CD4-positive, alpha-beta T cell (primary cell): ENCODE data around the gene SIDT2. TPM values are rescaled to one million over a fixed set of nuclear protein-coding genes. Genes with fewer than 3 reads are reported as not detected.
A peak's percentile ranks its signal among the peaks of the same experiment; 100 is the strongest.

Experiments
- ATAC-seq: fragments of 200-7000 bp; cut with Tn5 transposase; one replicate; pipeline ENCODE4 v1.10.0; 2022; ENCODE audit warnings: mild to moderate bottlenecking; ENCODE audit not compliant: poor library complexity
- CTCF ChIA-PET: fragments of 350-600 bp; sonication (Branson Sonifier 250); formaldehyde crosslinking; loops from one replicate; lab custom pipeline; 2021; ENCODE audit warnings: antibody characterized with exemption, inconsistent platforms; lab: Charles Lee
- POLR2A ChIA-PET: fragments of 350-600 bp; sonication (Branson Sonifier 250); formaldehyde crosslinking; loops from one replicate; lab custom pipeline; 2021; ENCODE audit warnings: antibody characterized with exemption, inconsistent platforms; lab: Charles Lee
- DNase-seq, 14 experiments: peaks; one replicate each; pipeline ENCODE4 v3.0.0-alpha.2; 2013 to 2020; ENCODE audit warnings: mixed read lengths in 2 of 14
- H3K27ac ChIP-seq, 2 donors: one replicate each; pipeline versions ENCODE4 v1.5.1 to v1.7.0; 2013; ENCODE audit warnings: low read length in 2 of 2, low read depth in 1 of 2, mild to moderate bottlenecking in 1 of 2
- H3K27me3 ChIP-seq, 2 experiments: 1 replicate in 1 of 2; 2 replicates in 1 of 2; pipeline versions ENCODE4 v1.6.1 to v1.7.0; 2013; ENCODE audit warnings: low read length in 2 of 2, control low read depth in 1 of 2, mild to moderate bottlenecking in 1 of 2, moderate library complexity in 1 of 2; ENCODE audit not compliant: insufficient read depth in 2 of 2, control insufficient read depth in 1 of 2
- H3K36me3 ChIP-seq: one replicate; pipeline ENCODE4 v1.6.1; 2013; ENCODE audit warnings: low read length, control low read depth; ENCODE audit not compliant: insufficient read depth
- H3K4me1 ChIP-seq: one replicate; pipeline ENCODE4 v1.6.1; 2013; ENCODE audit warnings: low read length, control low read depth; ENCODE audit not compliant: insufficient read depth
- H3K4me3 ChIP-seq: one replicate; pipeline ENCODE4 v1.5.1; 2013; ENCODE audit warnings: mild to moderate bottlenecking, low read length, moderate library complexity
- H3K9me3 ChIP-seq, 2 experiments: 1 replicate in 1 of 2; 2 replicates in 1 of 2; pipeline versions ENCODE4 v1.6.1 to v1.7.0; 2013; ENCODE audit warnings: low read length in 2 of 2, mild to moderate bottlenecking in 2 of 2, control low read depth in 1 of 2, moderate library complexity in 1 of 2; ENCODE audit not compliant: control insufficient read depth in 1 of 2, insufficient read depth in 1 of 2
- H3K27ac Mint-ChIP-seq: one replicate; pipeline ENCODE4 v1.8.0; 2020; ENCODE audit warnings: mixed read lengths
- H3K27me3 Mint-ChIP-seq: one replicate; pipeline ENCODE4 v1.8.0; 2021; ENCODE audit warnings: mixed read lengths
- H3K36me3 Mint-ChIP-seq: one replicate; pipeline ENCODE4 v1.8.0; 2021; ENCODE audit warnings: low read depth, mixed read lengths
- H3K4me1 Mint-ChIP-seq: one replicate; pipeline ENCODE4 v1.8.0; 2021; ENCODE audit warnings: low read depth, mixed read lengths
- H3K4me3 Mint-ChIP-seq: one replicate; pipeline ENCODE4 v1.8.0; 2020; ENCODE audit warnings: mild to moderate bottlenecking, mixed read lengths
- H3K9me3 Mint-ChIP-seq: one replicate; pipeline ENCODE4 v1.8.0; 2020; ENCODE audit warnings: mixed read lengths
- intact Hi-C, 2 experiments: fragments of 100-400 bp; cut with DNase I in 1 of 2; cut with micrococcal nuclease in 1 of 2; formaldehyde crosslinking; loops; one replicate each; pipeline versions ENCODE4 v1.15.1 to v1.9.0; 2023 to 2025; cut with DNase I, micrococcal nuclease
- total RNA-seq, 174 experiments: library from RNA in 2 of 174; stranded (reverse) in 2 of 174; gene quantifications; one replicate each; pipeline ENCODE4 v1.2.3 and lab custom pipeline; 2021 to 2026
- TF ChIP-seq, protein P1 (sequence below): fragments of 200-600 bp; IDR thresholded peaks from one replicate; pipeline ENCODE4 v1.8.0; 2022; ENCODE audit warnings: antibody characterized with exemption, mild to moderate bottlenecking

The SIDT2 gene
- total RNA-seq, 2 experiments from 2014 or later = 197 to 200 TPM

GRCh38 chr11:117231842-117232091, 53.2 kb downstream of the SIDT2 start, which contains the start of gene PCSK7:
PCSK7 (minus strand) TSS chr11:117232073; CDS start chr11:117229844, 2,229 bp downstream.
- H3K9me3 ChIP-seq = no peaks in the 10 kb centered on the region
- Mint-ChIP-seq H3K27me3 (no peaks in the 10 kb centered on the region), H3K27ac (peak within 1 kb of the TSS; percentile 93), H3K9me3 (no peaks in the 10 kb centered on the region), H3K36me3 (peaks cover 76% of the 10 kb centered on the region), H3K4me1 (peaks cover 62% of the 10 kb centered on the region), H3K4me3 (peak within 1 kb of the TSS; percentile 100)
- no peaks in the 10 kb centered on the region for H3K27me3 ChIP-seq
- ChIA-PET POLR2A (interaction anchor here (0.7 to 4.2 kb wide), 13 partner anchors 11 to 444 kb away, joined by 3 to 46 read pairs (median 6); partner anchors contain the start of genes CEP164, PAFAH1B2, SIDT2 and ZPR1), CTCF (interaction anchor here (1.1 to 1.2 kb wide), 3 partner anchors 49 to 460 kb away, joined by 3 to 7 read pairs (median 3); partner anchors contain the start of gene SIDT2)
- H3K4me3 ChIP-seq = peak within 1 kb of the TSS; percentile 100
- H3K4me1 ChIP-seq = peaks cover 45% of the 10 kb centered on the region
- H3K27ac ChIP-seq = peak within 1 kb of the TSS; percentile 91 to 97
- intact Hi-C loops = loop anchor here (2.0 to 10.0 kb wide), 7 partner anchors 53 to 1343 kb away; partner anchors contain the start of genes CEP164 (in 2 of the 2), ZPR1 (in 2 of the 2), ARCN1 (in 1 of the 2) and BUD13 (in 1 of the 2)
- H3K36me3 ChIP-seq = peaks cover 34% of the 10 kb centered on the region
- no peak for ATAC-seq
- TF ChIP-seq, protein P1, sequence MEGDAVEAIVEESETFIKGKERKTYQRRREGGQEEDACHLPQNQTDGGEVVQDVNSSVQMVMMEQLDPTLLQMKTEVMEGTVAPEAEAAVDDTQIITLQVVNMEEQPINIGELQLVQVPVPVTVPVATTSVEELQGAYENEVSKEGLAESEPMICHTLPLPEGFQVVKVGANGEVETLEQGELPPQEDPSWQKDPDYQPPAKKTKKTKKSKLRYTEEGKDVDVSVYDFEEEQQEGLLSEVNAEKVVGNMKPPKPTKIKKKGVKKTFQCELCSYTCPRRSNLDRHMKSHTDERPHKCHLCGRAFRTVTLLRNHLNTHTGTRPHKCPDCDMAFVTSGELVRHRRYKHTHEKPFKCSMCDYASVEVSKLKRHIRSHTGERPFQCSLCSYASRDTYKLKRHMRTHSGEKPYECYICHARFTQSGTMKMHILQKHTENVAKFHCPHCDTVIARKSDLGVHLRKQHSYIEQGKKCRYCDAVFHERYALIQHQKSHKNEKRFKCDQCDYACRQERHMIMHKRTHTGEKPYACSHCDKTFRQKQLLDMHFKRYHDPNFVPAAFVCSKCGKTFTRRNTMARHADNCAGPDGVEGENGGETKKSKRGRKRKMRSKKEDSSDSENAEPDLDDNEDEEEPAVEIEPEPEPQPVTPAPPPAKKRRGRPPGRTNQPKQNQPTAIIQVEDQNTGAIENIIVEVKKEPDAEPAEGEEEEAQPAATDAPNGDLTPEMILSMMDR = no peak
- peak in 2 of 14 experiments; percentile 54 to 78 for DNase-seq

DNA sequence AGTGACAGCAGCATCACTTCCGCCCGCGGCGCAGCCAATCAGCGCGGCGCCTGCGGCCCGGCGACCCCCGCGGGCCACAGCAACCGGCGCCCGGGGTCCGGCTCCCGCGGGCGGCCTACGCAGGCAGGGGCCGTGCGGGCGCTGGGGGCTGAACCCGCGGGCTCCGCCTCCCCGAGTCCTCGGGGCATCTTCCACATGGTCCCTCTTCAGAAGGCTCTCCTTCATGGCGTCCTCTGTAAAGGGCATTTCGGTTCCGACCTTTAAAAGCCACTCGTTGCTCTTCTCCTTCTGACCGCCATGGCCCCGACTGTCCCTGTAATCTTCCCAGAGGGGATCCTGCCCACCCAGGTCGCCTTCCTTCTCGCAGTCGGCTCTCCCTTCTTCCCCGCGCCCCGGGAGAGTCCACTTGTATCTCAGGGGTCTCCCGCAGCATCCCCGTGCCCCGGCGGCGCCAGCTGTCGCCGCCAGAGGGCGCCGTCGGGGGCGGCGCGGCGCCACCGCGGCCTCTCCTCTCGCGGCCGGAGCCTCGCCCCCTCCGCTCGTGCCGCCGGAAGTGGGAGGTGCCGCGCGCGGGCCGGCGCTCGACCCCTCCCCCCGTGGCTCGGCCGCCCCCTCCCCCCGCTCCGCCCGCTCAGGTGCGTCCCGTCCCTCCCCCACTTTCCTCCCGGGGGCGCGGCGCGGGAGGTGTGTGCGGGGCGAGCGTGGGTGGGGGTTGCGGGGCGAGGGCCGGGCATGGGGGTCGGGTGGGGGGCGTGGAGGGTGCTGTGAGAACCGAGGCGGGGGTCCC, 53.7 kb downstream of the SIDT2 start, which contains the start of gene RNF214:
TSS of gene RNF214 (plus strand) at position 580 of the 787 bp plus-strand sequence. CDS start 1,602 bp downstream, outside the sequence.
- peaks cover 72% of the 10 kb centered on the region for H3K36me3 Mint-ChIP-seq
- peak within 1 kb of the TSS; percentile 93 for H3K27ac Mint-ChIP-seq
- ATAC-seq (peak; percentile 70), DNase-seq (peak; percentile 51 to 91 (median 71))
- H3K4me3 ChIP-seq = peak within 1 kb of the TSS; percentile 100
- TF ChIP-seq, protein P1 = peak; percentile 70
- peaks cover 40% of the 10 kb centered on the region for H3K4me1 ChIP-seq
- H3K9me3 ChIP-seq = no peaks in the 10 kb centered on the region
- peaks cover 58% of the 10 kb centered on the region for H3K4me1 Mint-ChIP-seq
- CTCF ChIA-PET = interaction anchor here (1.1 to 1.2 kb wide), 3 partner anchors 48 to 461 kb away, joined by 3 to 7 read pairs (median 3); partner anchors contain the start of gene SIDT2
- H3K27me3 Mint-ChIP-seq = no peaks in the 10 kb centered on the region
- H3K4me3 Mint-ChIP-seq = peak within 1 kb of the TSS; percentile 100
- no peaks in the 10 kb centered on the region for H3K27me3 ChIP-seq
- POLR2A ChIA-PET = interaction anchor here (0.6 to 4.2 kb wide), 14 partner anchors 11 to 444 kb away, joined by 3 to 46 read pairs (median 6); partner anchors contain the start of genes CEP164, PAFAH1B2, SIDT2 and ZPR1
- peaks cover 29% of the 10 kb centered on the region for H3K36me3 ChIP-seq
- intact Hi-C loops = loop anchor here (2.0 to 10.0 kb wide), 7 partner anchors 53 to 1343 kb away; partner anchors contain the start of genes CEP164 (in 2 of the 2), ZPR1 (in 2 of the 2), ARCN1 (in 1 of the 2) and BUD13 (in 1 of the 2)
- H3K9me3 Mint-ChIP-seq = no peaks in the 10 kb centered on the region
- H3K27ac ChIP-seq = peak within 1 kb of the TSS; percentile 91 to 97

DNA sequence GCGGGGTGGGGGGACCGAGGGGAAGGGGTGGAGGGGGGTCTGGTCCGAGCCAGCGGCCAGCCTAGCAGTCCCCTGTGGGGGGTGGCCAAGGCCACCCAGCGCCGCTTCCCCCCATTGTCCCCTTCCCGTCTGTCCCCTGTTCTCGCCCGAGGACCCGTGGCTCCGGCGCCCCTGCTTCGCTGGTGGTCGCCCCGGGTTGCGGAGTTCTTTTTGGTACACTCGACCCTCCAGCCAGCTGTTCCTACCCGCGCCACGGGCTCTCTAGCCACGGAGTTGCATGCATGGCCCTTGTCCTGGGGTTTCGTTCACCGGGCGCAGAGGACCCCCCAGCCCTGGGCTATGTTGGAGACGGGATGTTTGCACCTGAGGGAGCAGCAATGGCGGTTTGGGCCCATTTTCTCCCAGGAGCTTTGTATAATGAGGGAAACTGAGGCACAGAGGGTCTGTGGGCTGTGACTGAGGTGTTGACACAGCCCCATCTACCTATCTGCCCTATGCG, 54.4 kb downstream of the SIDT2 start:
- ChIA-PET POLR2A (interaction anchor here (0.6 to 4.2 kb wide), 6 partner anchors 11 to 95 kb away, joined by 3 to 46 read pairs (median 14); partner anchors contain the start of genes CEP164, PAFAH1B2 and SIDT2), CTCF (interaction anchor here (1.1 to 1.2 kb wide), 2 partner anchors 54 to 461 kb away, joined by 3 to 7 read pairs; partner anchors contain the start of gene SIDT2)
- peak overlapping the region; percentile 94 for H3K4me3 Mint-ChIP-seq
- no peaks in the 10 kb centered on the region for H3K9me3 ChIP-seq
- no peaks in the 10 kb centered on the region for H3K27me3 ChIP-seq
- peak overlapping the region; percentile 70 for H3K4me3 ChIP-seq
- intact Hi-C loops = loop anchor here (2.0 to 10.0 kb wide), 7 partner anchors 54 to 1342 kb away; partner anchors contain the start of genes CEP164 (in 2 of the 2), ZPR1 (in 2 of the 2), ARCN1 (in 1 of the 2) and BUD13 (in 1 of the 2)
- TF ChIP-seq, protein P1 = no peak
- DNase-seq (peak in 1 of 14 experiments; percentile 17), ATAC-seq (no peak)
- H3K36me3 ChIP-seq = peaks cover 24% of the 10 kb centered on the region
- peak overlapping the region; percentile 93 for H3K27ac Mint-ChIP-seq
- peak overlapping the region; percentile 30 to 66 for H3K27ac ChIP-seq
- H3K27me3 Mint-ChIP-seq = no peaks in the 10 kb centered on the region
- H3K4me1 Mint-ChIP-seq = peaks cover 55% of the 10 kb centered on the region
- H3K36me3 Mint-ChIP-seq = peaks cover 65% of the 10 kb centered on the region
- H3K4me1 ChIP-seq = peaks cover 38% of the 10 kb centered on the region
- H3K9me3 Mint-ChIP-seq = no peaks in the 10 kb centered on the region
